Esophagus muscularis mucosa (tissue), 4 donors: ENCODE measurements around the gene CTTNBP2. TPM values are rescaled to one million over a fixed set of nuclear protein-coding genes. Genes with fewer than 3 reads are reported as not detected.
A peak's percentile ranks its signal among the peaks of the same experiment; 100 is the strongest.

Source experiments
- DNase-seq: peaks from one replicate; pipeline ENCODE4 v3.0.0-alpha.2; 2017; ENCODE audit errors: extremely low spot score
- H3K27ac ChIP-seq, 4 donors: fragments of 200-600 bp; sonication (generic); replicated peaks in 1 of 4; 1 replicate in 3 of 4; 2 replicates in 1 of 4; pipeline ENCODE4 v1.5.1; 2016 to 2019; ENCODE audit warnings: mild to moderate bottlenecking in 1 of 4
- H3K27me3 ChIP-seq, 4 donors: fragments of 200-600 bp; sonication (generic); one replicate each; pipeline versions ENCODE4 v1.5.1 to v1.6.0; 2016 to 2019
- H3K36me3 ChIP-seq, 4 donors: fragments of 200-600 bp; sonication (generic); one replicate each; pipeline ENCODE4 v1.5.1; 2016 to 2019
- H3K4me1 ChIP-seq, 4 donors: fragments of 200-600 bp; sonication (generic); one replicate each; pipeline ENCODE4 v1.5.1; 2016 to 2019
- H3K4me3 ChIP-seq, 4 donors: fragments of 200-600 bp; sonication (generic); 1 replicate in 2 of 4; 2 replicates in 2 of 4; pipeline ENCODE4 v1.5.1; 2016 to 2019; ENCODE audit warnings: mild to moderate bottlenecking in 4 of 4, moderate library complexity in 1 of 4
- H3K9me3 ChIP-seq, 4 donors: fragments of 200-600 bp; sonication (generic); 1 replicate in 3 of 4; 2 replicates in 1 of 4; pipeline ENCODE4 v1.5.1; 2016 to 2019
- CTCF ChIP-seq, 3 experiments: fragments of 200-600 bp in 2 of 3; fragments of 450-650 bp in 1 of 3; sonication (generic) in 2 of 3; IDR thresholded peaks; one replicate each; pipeline ENCODE4 v1.5.1; 2017 to 2019; ENCODE audit warnings: antibody characterized with exemption in 3 of 3, mild to moderate bottlenecking in 2 of 3, moderate library complexity in 1 of 3
- EP300 ChIP-seq: sonication (generic); formaldehyde crosslinking; IDR thresholded peaks from one replicate; pipeline ENCODE4 v1.6.1; 2017; ENCODE audit warnings: antibody characterized with exemption
- POLR2A ChIP-seq: fragments of 450-650 bp; IDR thresholded peaks from one replicate; pipeline ENCODE4 v1.6.1; 2017; ENCODE audit warnings: antibody characterized with exemption, moderate library complexity, mild to moderate bottlenecking, low read depth
- POLR2AphosphoS5 ChIP-seq, 2 donors: sonication (generic); formaldehyde crosslinking; IDR thresholded peaks; one replicate each; pipeline ENCODE4 v1.6.1; 2017; ENCODE audit warnings: antibody characterized with exemption in 2 of 2
- WGBS: methylation state at CpG from one replicate; pipeline ENCODE4 v1.1.5; 2018; 5-methylcytosine and 5-hydroxymethylcytosine counted together
- intact Hi-C: fragments of 100-400 bp; cut with DNase I; formaldehyde crosslinking; loops from one replicate; pipeline ENCODE4 v1.15.1; 2023
- total RNA-seq, 4 donors: library from RNA; depleted of rRNA; stranded (reverse); fragments of >200 nt; gene quantifications; one replicate each; pipeline versions ENCODE4 v1.1.0 to v1.2.1, GENCODE V29; 2016

The CTTNBP2 gene
- total RNA-seq, 4 donors from 2014 or later: 11.6 to 23.7 (median 13.7) TPM

GRCh38 chr7:117785431-117785830 lies 87.8 kb downstream of the CTTNBP2 start:
- no peaks in the 10 kb centered on the region for H3K9me3 ChIP-seq
- DNase-seq: no peak
- H3K4me3 ChIP-seq: no peak overlapping the region
- TF ChIP-seq POLR2A: no peak
- TF ChIP-seq EP300: no peak
- no peak for TF ChIP-seq CTCF (IDR thresholded peaks at IDR 0.05)
- no peak for TF ChIP-seq POLR2AphosphoS5 (IDR thresholded peaks at IDR 0.05)
- no peaks in the 10 kb centered on the region for H3K36me3 ChIP-seq
- intact Hi-C loops: no loop called here
- no peaks in the 10 kb centered on the region for H3K27me3 ChIP-seq
- WGBS: 78% methylated on average over 1 of the region's 1 CpG
- peaks cover 0 to 23% (median 11%) of the 10 kb centered on the region in 4 donors for H3K4me1 ChIP-seq
- H3K27ac ChIP-seq: no peak overlapping the region

- Histone ChIP-seq H3K4me1 (peaks cover 0 to 30% (median 18%) of the 10 kb centered on the region in 4 donors), H3K4me3 (no peak overlapping the region), H3K27me3 (no peaks in the 10 kb centered on the region), H3K36me3 (no peaks in the 10 kb centered on the region), H3K27ac (no peak overlapping the region), H3K9me3 (no peaks in the 10 kb centered on the region)
- TF ChIP-seq POLR2A (no peak), POLR2AphosphoS5 (IDR thresholded peaks at IDR 0.05) (no peak), EP300 (no peak), CTCF (IDR thresholded peaks at IDR 0.05) (no peak)
- 62% methylated on average over 1 of the region's 1 CpG for WGBS
- intact Hi-C loops: no loop called here
- no peak for DNase-seq
Observed at GRCh38 chr7:117784315-117784714, 88.9 kb downstream of the CTTNBP2 start.

GRCh38 chr7:117782761-117783160 lies 90.5 kb downstream of the CTTNBP2 start:
- TF ChIP-seq POLR2A (no peak), EP300 (no peak), CTCF (IDR thresholded peaks at IDR 0.05) (no peak), POLR2AphosphoS5 (IDR thresholded peaks at IDR 0.05) (no peak)

GRCh38 chr7:117781707-117782106 lies 91.5 kb downstream of the CTTNBP2 start:
- peak overlapping the region; percentile 35 to 67 (median 55) for H3K27ac ChIP-seq
- H3K4me3 ChIP-seq: no peak overlapping the region
- H3K4me1 ChIP-seq: peaks cover 0 to 30% (median 18%) of the 10 kb centered on the region in 4 donors
- H3K27me3 ChIP-seq: no peaks in the 10 kb centered on the region
- H3K9me3 ChIP-seq: no peaks in the 10 kb centered on the region
- intact Hi-C loops: no loop called here
- H3K36me3 ChIP-seq: peaks cover 0 to 8% (median 0%) of the 10 kb centered on the region in 4 donors
- no peak for DNase-seq
- 84% methylated on average over 2 of the region's 2 CpGs for WGBS
- TF ChIP-seq POLR2A: no peak
- TF ChIP-seq POLR2AphosphoS5 (IDR thresholded peaks at IDR 0.05): no peak
- no peak for TF ChIP-seq CTCF (IDR thresholded peaks at IDR 0.05)
- no peak for TF ChIP-seq EP300

More at GRCh38 chr7:117782761-117783160, 90.5 kb downstream of the CTTNBP2 start:
- H3K36me3 ChIP-seq: no peaks in the 10 kb centered on the region
- peaks cover 0 to 30% (median 18%) of the 10 kb centered on the region in 4 donors for H3K4me1 ChIP-seq
- intact Hi-C loops: no loop called here
- H3K4me3 ChIP-seq: no peak overlapping the region
- H3K27me3 ChIP-seq: no peaks in the 10 kb centered on the region
- H3K9me3 ChIP-seq: no peaks in the 10 kb centered on the region
- no peak overlapping the region for H3K27ac ChIP-seq
- no peak for DNase-seq
- WGBS: 96% methylated on average over 3 of the region's 3 CpGs

GRCh38 chr7:117780832-117781231 lies 92.4 kb downstream of the CTTNBP2 start:
- Histone ChIP-seq H3K27me3 (no peaks in the 10 kb centered on the region), H3K36me3 (peaks cover 0 to 12% (median 0%) of the 10 kb centered on the region in 4 donors), H3K9me3 (no peaks in the 10 kb centered on the region), H3K27ac (peak overlapping the region; percentile 35 to 67 (median 55)), H3K4me3 (no peak overlapping the region), H3K4me1 (peaks cover 0 to 30% (median 18%) of the 10 kb centered on the region in 4 donors)
- peak; percentile 28 to 62 for TF ChIP-seq POLR2AphosphoS5 (IDR thresholded peaks at IDR 0.05)
- no peak for TF ChIP-seq CTCF (IDR thresholded peaks at IDR 0.05)
- DNase-seq: no peak
- intact Hi-C loops: no loop called here
- WGBS: 46% methylated on average over 2 of the region's 2 CpGs
